Choroid plexus epithelial cell (primary cell): ENCODE data around the gene MAML2.

Experiments used
- DNase-seq: peaks from one replicate; pipeline ENCODE4 v3.0.0-alpha.2; 2010; ENCODE audit warnings: low read depth
- H3K4me3 ChIP-seq: 2 replicates; pipeline ENCODE4 v1.5.1; 2011; ENCODE audit warnings: low read depth, mild to moderate bottlenecking, control low read depth, low read length, moderate library complexity
- CTCF ChIP-seq: conservative IDR thresholded peaks from 2 replicates; pipeline ENCODE4 v1.5.1; 2011; ENCODE audit warnings: low read depth, mild to moderate bottlenecking, control low read depth, inconsistent platforms, low read length, moderate library complexity

The MAML2 gene

GRCh38 chr11:96313163-96313562, 29.8 kb downstream of the MAML2 start:
- no peak for DNase-seq
- TF ChIP-seq CTCF = no peak
- no peak overlapping the region for H3K4me3 ChIP-seq

GRCh38 chr11:96311120-96311568, 31.9 kb downstream of the MAML2 start:
- DNase-seq = peak; percentile 75
- no peak for TF ChIP-seq CTCF
- no peak overlapping the region for H3K4me3 ChIP-seq

- peak; percentile 62 for DNase-seq
- no peak for TF ChIP-seq CTCF
- H3K4me3 ChIP-seq = no peak overlapping the region
These were observed 32.8 kb downstream of the MAML2 start for GRCh38 chr11:96310236-96310635.

GRCh38 chr11:96309643-96310017, 33.4 kb downstream of the MAML2 start:
- H3K4me3 ChIP-seq = no peak overlapping the region
- DNase-seq = no peak
- TF ChIP-seq CTCF = no peak

- no peak overlapping the region for H3K4me3 ChIP-seq
- no peak for TF ChIP-seq CTCF
- DNase-seq = no peak
These were observed 33.9 kb downstream of the MAML2 start for GRCh38 chr11:96309016-96309642.

- peak; percentile 81 for DNase-seq
- peak overlapping the region; percentile 30 for H3K4me3 ChIP-seq
- TF ChIP-seq CTCF = no peak
These were observed 35.2 kb downstream of the MAML2 start for GRCh38 chr11:96307776-96308140.
